ENCODE data around the gene MTURN. TPM values are rescaled to one million over a fixed set of nuclear protein-coding genes. Genes with fewer than 3 reads are reported as not detected.

MTURN gene
- polyA plus RNA-seq, 2 donors: 7.7 to 9.9 TPM

GRCh38 chr7:30206942-30207341 lies 72.2 kb downstream of the MTURN start:
- H3K4me3 ChIP-seq (ENCODE audit: low read depth in 1 of 2, low read length in 2 of 2): no peak overlapping the region
- WGBS, 2 donors: 77 to 80% methylated on average over 8 of the region's 8 CpGs
- H3K4me1 ChIP-seq (ENCODE audit: control insufficient read depth in 2 of 2, insufficient read depth in 2 of 2, low read length in 1 of 2): peaks cover 0 to 9% of the 10 kb centered on the region in 2 donors
- no peak overlapping the region for H3K27ac ChIP-seq (ENCODE audit: low read depth in 2 of 2, low read length in 1 of 2)
- H3K27me3 ChIP-seq (ENCODE audit: control insufficient read depth in 1 of 2, insufficient read depth in 2 of 2, low read length in 2 of 2): no peaks in the 10 kb centered on the region
- H3K36me3 ChIP-seq (ENCODE audit: control insufficient read depth in 2 of 2, insufficient read depth in 2 of 2, low read length in 1 of 2): no peaks in the 10 kb centered on the region
- no peaks in the 10 kb centered on the region for H3K9me3 ChIP-seq (ENCODE audit: control insufficient read depth in 2 of 2, insufficient read depth in 1 of 2, low read depth in 1 of 2, low read length in 1 of 2)

- Histone ChIP-seq H3K9me3 (ENCODE audit: control insufficient read depth in 2 of 2, insufficient read depth in 1 of 2, low read depth in 1 of 2, low read length in 1 of 2) (no peaks in the 10 kb centered on the region), H3K4me1 (ENCODE audit: control insufficient read depth in 2 of 2, insufficient read depth in 2 of 2, low read length in 1 of 2) (peaks cover 0 to 7% of the 10 kb centered on the region in 2 donors), H3K36me3 (ENCODE audit: control insufficient read depth in 2 of 2, insufficient read depth in 2 of 2, low read length in 1 of 2) (no peaks in the 10 kb centered on the region), H3K27ac (ENCODE audit: low read depth in 2 of 2, low read length in 1 of 2) (no peak overlapping the region), H3K27me3 (ENCODE audit: control insufficient read depth in 1 of 2, insufficient read depth in 2 of 2, low read length in 2 of 2) (no peaks in the 10 kb centered on the region), H3K4me3 (ENCODE audit: low read depth in 1 of 2, low read length in 2 of 2) (no peak overlapping the region)
- 92 to 96% methylated on average over 4 of the region's 4 CpGs for WGBS, 2 donors
Observed at GRCh38 chr7:30207376-30207775, 72.6 kb downstream of the MTURN start.

GRCh38 chr7:30209951-30210350 lies 75.2 kb downstream of the MTURN start:
- Histone ChIP-seq H3K4me3 (ENCODE audit: low read depth in 1 of 2, low read length in 2 of 2) (no peak overlapping the region), H3K27ac (ENCODE audit: low read depth in 2 of 2, low read length in 1 of 2) (no peak overlapping the region), H3K4me1 (ENCODE audit: control insufficient read depth in 2 of 2, insufficient read depth in 2 of 2, low read length in 1 of 2) (peaks cover 0 to 7% of the 10 kb centered on the region in 2 donors), H3K27me3 (ENCODE audit: control insufficient read depth in 1 of 2, insufficient read depth in 2 of 2, low read length in 2 of 2) (no peaks in the 10 kb centered on the region), H3K36me3 (ENCODE audit: control insufficient read depth in 2 of 2, insufficient read depth in 2 of 2, low read length in 1 of 2) (no peaks in the 10 kb centered on the region), H3K9me3 (ENCODE audit: control insufficient read depth in 2 of 2, insufficient read depth in 1 of 2, low read depth in 1 of 2, low read length in 1 of 2) (no peaks in the 10 kb centered on the region)
- 89 to 94% methylated on average over 5 of the region's 5 CpGs for whole genome bisulfite sequencing, 2 donors

Other genes starting within 250 kb of the MTURN start
- 1 to 10 TPM; 3.0 to 8.2 TPM for gene SCRN1, start 145.2 kb upstream of the MTURN start, polyA plus RNA-seq
- 1 to 10 TPM; 1.9 to 3.0 TPM for gene FKBP14, start 108.3 kb upstream of the MTURN start, polyA plus RNA-seq
- gene PLEKHA8, start 106.6 kb upstream of the MTURN start, polyA plus RNA-seq: 1 to 10 TPM; 2.3 to 2.7 TPM
- gene ZNRF2, start 149.6 kb downstream of the MTURN start, polyA plus RNA-seq: 1 to 10 TPM; 7.9 to 9.0 TPM